Peyer's patch (tissue), 4 donors: Measurements from ENCODE around the gene CCM2. TPM values are rescaled to one million over a fixed set of nuclear protein-coding genes. Genes with fewer than 3 reads are reported as not detected.
A peak's percentile ranks its signal among the peaks of the same experiment; 100 is the strongest.

Source experiments
- DNase-seq, 3 donors: peaks; one replicate each; pipeline ENCODE4 v3.0.0-alpha.2; 2017 to 2019
- H3K27ac ChIP-seq, 4 donors: fragments of 200-600 bp; sonication (generic); one replicate each; pipeline ENCODE4 v1.5.1; 2016 to 2019
- H3K27me3 ChIP-seq, 2 donors: fragments of 200-600 bp; sonication (generic); one replicate each; pipeline ENCODE4 v1.5.1; 2019
- H3K36me3 ChIP-seq, 3 donors: fragments of 200-600 bp; sonication (generic); one replicate each; pipeline ENCODE4 v1.5.1; 2016 to 2019
- H3K4me1 ChIP-seq, 4 donors: fragments of 200-600 bp; sonication (generic); one replicate each; pipeline ENCODE4 v1.5.1; 2016 to 2019
- H3K4me3 ChIP-seq, 4 donors: fragments of 200-600 bp; sonication (generic); 1 replicate in 3 of 4; 2 replicates in 1 of 4; pipeline ENCODE4 v1.5.1; 2016 to 2019; ENCODE audit warnings: mild to moderate bottlenecking in 1 of 4
- H3K9me3 ChIP-seq, 4 donors: fragments of 200-600 bp; sonication (generic); one replicate each; pipeline ENCODE4 v1.5.1; 2016 to 2019; ENCODE audit warnings: mild to moderate bottlenecking in 1 of 4
- POLR2A ChIP-seq, 2 donors: fragments of 450-650 bp; IDR thresholded peaks; one replicate each; pipeline ENCODE4 v1.5.1; 2017; ENCODE audit warnings: antibody characterized with exemption in 2 of 2, mild to moderate bottlenecking in 2 of 2, moderate library complexity in 2 of 2
- total RNA-seq, 4 donors: library from RNA; depleted of rRNA; stranded (reverse); fragments of >200 nt; gene quantifications; one replicate each; pipeline ENCODE4 v1.1.0, GENCODE V29; 2016
- TF ChIP-seq, protein P1 (sequence below), 6 experiments: fragments of 450-650 bp in 4 of 6; fragments of 200-600 bp in 2 of 6; sonication (generic) in 1 of 6; IDR thresholded peaks; one replicate each; pipeline ENCODE4 v1.5.1; 2017 to 2019; ENCODE audit warnings: antibody characterized with exemption in 6 of 6, mild to moderate bottlenecking in 3 of 6, moderate library complexity in 1 of 6

The CCM2 gene
- total RNA-seq, 4 donors from 2014 or later: 23.3 to 49.5 (median 32.5) TPM

DNA sequence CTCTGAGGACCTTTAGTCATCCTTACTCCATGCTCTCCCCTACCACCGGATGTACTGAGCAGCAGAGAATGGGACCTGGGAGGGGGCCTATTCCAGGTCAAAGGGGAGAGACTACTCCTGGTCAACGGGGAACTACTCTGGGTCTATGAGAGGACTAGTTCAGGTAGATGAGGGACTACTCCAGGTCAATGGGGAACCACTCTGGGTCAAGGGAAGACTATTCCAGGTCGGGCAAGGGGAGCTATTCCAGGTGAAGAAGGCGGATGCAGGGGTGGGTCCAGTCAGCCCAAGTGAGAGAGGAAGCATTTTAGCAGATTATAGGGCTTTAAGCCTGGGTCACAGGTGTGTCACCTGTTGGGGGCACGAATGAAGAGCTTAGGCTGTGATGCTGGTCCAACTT lies 35.4 kb downstream of the CCM2 start:
- TF ChIP-seq, protein P1, sequence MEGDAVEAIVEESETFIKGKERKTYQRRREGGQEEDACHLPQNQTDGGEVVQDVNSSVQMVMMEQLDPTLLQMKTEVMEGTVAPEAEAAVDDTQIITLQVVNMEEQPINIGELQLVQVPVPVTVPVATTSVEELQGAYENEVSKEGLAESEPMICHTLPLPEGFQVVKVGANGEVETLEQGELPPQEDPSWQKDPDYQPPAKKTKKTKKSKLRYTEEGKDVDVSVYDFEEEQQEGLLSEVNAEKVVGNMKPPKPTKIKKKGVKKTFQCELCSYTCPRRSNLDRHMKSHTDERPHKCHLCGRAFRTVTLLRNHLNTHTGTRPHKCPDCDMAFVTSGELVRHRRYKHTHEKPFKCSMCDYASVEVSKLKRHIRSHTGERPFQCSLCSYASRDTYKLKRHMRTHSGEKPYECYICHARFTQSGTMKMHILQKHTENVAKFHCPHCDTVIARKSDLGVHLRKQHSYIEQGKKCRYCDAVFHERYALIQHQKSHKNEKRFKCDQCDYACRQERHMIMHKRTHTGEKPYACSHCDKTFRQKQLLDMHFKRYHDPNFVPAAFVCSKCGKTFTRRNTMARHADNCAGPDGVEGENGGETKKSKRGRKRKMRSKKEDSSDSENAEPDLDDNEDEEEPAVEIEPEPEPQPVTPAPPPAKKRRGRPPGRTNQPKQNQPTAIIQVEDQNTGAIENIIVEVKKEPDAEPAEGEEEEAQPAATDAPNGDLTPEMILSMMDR (IDR thresholded peaks at IDR 0.05): no peak
- TF ChIP-seq POLR2A (IDR thresholded peaks at IDR 0.05): no peak
- no peak overlapping the region for H3K4me3 ChIP-seq
- peaks cover 0 to 19% (median 8%) of the 10 kb centered on the region in 4 donors for H3K4me1 ChIP-seq
- no peaks in the 10 kb centered on the region for H3K9me3 ChIP-seq
- no peak overlapping the region for H3K27ac ChIP-seq
- H3K36me3 ChIP-seq: peaks cover 0 to 15% (median 3%) of the 10 kb centered on the region in 3 donors
- DNase-seq: no peak
- no peaks in the 10 kb centered on the region for H3K27me3 ChIP-seq

DNA sequence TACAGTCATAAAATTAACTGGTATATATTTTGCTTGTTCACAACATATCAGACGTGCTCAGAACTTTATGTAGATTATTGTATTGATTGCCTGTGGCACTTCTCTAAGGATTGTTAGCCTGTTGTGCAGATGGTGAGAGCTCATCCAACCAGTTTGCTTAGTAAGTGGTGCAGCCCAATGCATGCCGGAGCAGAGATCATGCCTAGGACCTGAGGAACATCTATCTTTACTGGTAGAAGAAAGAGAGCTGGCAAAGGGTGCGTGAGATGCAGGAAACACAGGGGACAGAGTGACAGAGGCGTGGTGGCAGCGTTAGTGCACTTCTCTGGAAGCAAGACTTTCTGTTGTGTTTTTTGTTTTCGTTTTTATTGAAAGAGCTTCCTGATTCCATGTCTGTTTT lies 35.9 kb downstream of the CCM2 start:
- no peak overlapping the region for H3K4me3 ChIP-seq
- no peak for DNase-seq
- peaks cover 0 to 20% (median 3%) of the 10 kb centered on the region in 3 donors for H3K36me3 ChIP-seq
- no peaks in the 10 kb centered on the region for H3K9me3 ChIP-seq
- TF ChIP-seq, protein P1 (IDR thresholded peaks at IDR 0.05): no peak
- TF ChIP-seq POLR2A (IDR thresholded peaks at IDR 0.05): no peak
- no peaks in the 10 kb centered on the region for H3K27me3 ChIP-seq
- H3K27ac ChIP-seq: no peak overlapping the region
- peaks cover 0 to 19% (median 8%) of the 10 kb centered on the region in 4 donors for H3K4me1 ChIP-seq

DNA sequence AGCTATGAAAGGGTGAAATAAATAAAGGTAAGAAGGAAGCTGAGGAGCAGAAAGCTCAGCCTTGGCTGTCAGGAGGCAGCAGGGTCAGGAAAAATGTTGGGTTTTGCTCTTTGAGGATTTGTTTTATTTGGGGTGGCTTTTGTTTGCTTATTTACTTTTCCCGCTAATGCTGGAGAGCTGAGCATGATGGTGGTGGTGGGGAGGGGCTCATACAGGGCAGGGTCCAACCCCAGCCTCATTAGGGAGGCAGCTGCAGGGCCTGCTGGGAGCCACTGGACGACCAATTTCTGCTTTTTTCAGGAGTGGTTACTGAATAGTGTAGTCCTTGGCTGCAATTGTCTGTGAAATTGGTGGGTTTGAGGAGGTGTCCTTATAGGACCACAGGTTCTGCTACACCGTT lies 36.3 kb downstream of the CCM2 start:
- no peak for DNase-seq

DNA sequence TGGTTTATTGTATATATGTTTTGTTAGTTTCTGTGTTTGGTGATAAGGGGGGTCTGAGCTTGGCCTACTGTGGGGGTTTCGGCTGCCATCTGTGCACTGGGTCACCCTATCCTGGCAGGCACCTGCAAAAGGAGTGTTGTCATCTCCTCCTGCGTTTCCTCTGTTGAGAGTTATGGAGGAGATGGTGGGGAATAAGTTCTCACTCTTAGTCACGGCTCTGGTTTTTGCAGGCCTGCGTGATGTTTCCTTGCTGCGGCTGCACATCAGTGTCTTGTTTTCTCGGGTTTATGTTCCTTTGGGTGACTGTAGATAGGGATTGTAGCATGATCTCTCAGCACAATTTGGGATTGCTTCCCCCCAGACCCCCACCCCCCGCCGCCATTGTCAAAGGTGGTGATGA lies 36.8 kb downstream of the CCM2 start:
- H3K4me3 ChIP-seq: peak overlapping the region in 1 of 4 donors; percentile 6
- peaks cover 0 to 17% (median 6%) of the 10 kb centered on the region in 4 donors for H3K4me1 ChIP-seq
- H3K9me3 ChIP-seq: no peaks in the 10 kb centered on the region
- no peak for DNase-seq
- no peaks in the 10 kb centered on the region for H3K27me3 ChIP-seq
- H3K27ac ChIP-seq: no peak overlapping the region
- no peak for TF ChIP-seq POLR2A (IDR thresholded peaks at IDR 0.05)
- TF ChIP-seq, protein P1 (IDR thresholded peaks at IDR 0.05): no peak
- H3K36me3 ChIP-seq: peaks cover 0 to 29% (median 3%) of the 10 kb centered on the region in 3 donors

More for the DNA sequence above, 36.3 kb downstream of the CCM2 start:
- TF ChIP-seq POLR2A (IDR thresholded peaks at IDR 0.05): no peak
- TF ChIP-seq, protein P1 (IDR thresholded peaks at IDR 0.05): no peak
- Histone ChIP-seq H3K4me1 (peaks cover 0 to 19% (median 8%) of the 10 kb centered on the region in 4 donors), H3K36me3 (peaks cover 0 to 24% (median 3%) of the 10 kb centered on the region in 3 donors), H3K27me3 (no peaks in the 10 kb centered on the region), H3K9me3 (no peaks in the 10 kb centered on the region), H3K4me3 (peak overlapping the region in 1 of 4 donors; percentile 6), H3K27ac (no peak overlapping the region)

DNA sequence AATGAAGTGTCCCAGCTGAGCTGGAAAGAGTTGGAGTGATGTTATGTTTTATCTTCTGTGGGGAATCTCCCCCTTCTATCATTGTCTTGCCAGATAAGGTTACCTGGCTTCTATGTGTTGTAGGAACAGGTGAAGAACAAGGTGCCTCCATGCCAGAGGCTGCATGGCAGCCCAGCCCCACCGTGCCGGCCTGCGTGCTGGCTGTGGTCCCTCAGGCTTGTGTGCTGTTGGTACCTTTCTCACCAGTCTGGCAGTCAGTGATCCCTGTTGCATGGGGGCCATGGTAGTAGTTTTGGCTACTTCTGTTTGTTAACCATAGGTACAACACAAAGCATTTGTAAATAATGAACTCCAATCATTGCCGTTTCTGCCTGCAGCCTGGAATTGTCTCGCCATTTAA lies 37.9 kb downstream of the CCM2 start:
- no peak overlapping the region for H3K4me3 ChIP-seq
- no peak for DNase-seq
- H3K27me3 ChIP-seq: no peaks in the 10 kb centered on the region
- TF ChIP-seq, protein P1 (IDR thresholded peaks at IDR 0.05): no peak
- H3K4me1 ChIP-seq: peaks cover 0 to 7% (median 3%) of the 10 kb centered on the region in 4 donors
- H3K27ac ChIP-seq: no peak overlapping the region
- peaks cover 0 to 32% (median 3%) of the 10 kb centered on the region in 3 donors for H3K36me3 ChIP-seq
- H3K9me3 ChIP-seq: no peaks in the 10 kb centered on the region

DNA sequence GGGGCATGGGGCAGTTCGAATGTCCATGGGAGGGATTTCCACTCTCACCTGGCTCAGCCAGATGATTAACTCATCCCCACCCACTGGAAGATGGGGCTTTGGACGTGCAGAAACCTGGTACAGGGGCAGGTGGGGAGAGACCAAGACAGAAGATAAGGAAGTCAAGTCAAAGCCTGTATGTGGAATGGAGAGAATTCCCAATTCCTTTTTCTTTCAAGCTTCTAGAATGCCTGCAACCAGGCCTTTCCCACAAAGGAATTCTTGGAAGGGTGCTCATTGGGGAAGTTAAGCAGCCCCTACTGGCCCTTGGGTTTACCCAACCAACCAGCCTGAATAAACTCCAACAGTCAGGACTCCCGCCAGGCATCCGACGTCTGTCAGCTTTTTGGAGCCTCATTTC lies 39.1 kb downstream of the CCM2 start:
- H3K4me3 ChIP-seq: no peak overlapping the region
- TF ChIP-seq, protein P1 (IDR thresholded peaks at IDR 0.05): no peak
- no peak for TF ChIP-seq POLR2A (IDR thresholded peaks at IDR 0.05)
- H3K4me1 ChIP-seq: no peaks in the 10 kb centered on the region
- no peaks in the 10 kb centered on the region for H3K27me3 ChIP-seq
- peaks cover 0 to 38% (median 3%) of the 10 kb centered on the region in 3 donors for H3K36me3 ChIP-seq
- DNase-seq: no peak
- no peak overlapping the region for H3K27ac ChIP-seq
- H3K9me3 ChIP-seq: no peaks in the 10 kb centered on the region
